ENCODE data around the gene HCFC2. TPM values are rescaled to one million over a fixed set of nuclear protein-coding genes. Genes with fewer than 3 reads are reported as not detected.

HCFC2 gene
- total and polyA plus RNA-seq, 9 of the 15 experiments (the other 6 are each of a cell fraction or from before 2014, with no cell fraction given), result 1.2 to 6.5 (median 3.8) TPM

GRCh38 chr12:104137902-104138796 is 73.8 kb downstream of the HCFC2 start, which contains the start of gene NFYB (continued):
- TF ChIP-seq, protein P1, sequence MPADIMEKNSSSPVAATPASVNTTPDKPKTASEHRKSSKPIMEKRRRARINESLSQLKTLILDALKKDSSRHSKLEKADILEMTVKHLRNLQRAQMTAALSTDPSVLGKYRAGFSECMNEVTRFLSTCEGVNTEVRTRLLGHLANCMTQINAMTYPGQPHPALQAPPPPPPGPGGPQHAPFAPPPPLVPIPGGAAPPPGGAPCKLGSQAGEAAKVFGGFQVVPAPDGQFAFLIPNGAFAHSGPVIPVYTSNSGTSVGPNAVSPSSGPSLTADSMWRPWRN (IDR thresholded peaks at IDR 0.05; ENCODE audit: low read depth), result no peak
- no peak for TF ChIP-seq ETS2 (tag; IDR thresholded peaks at IDR 0.05; ENCODE audit: borderline replicate concordance, poor library complexity, severe bottlenecking)
- no peak for TF ChIP-seq TCFL5 (CRISPR knock-in tag; conservative IDR thresholded peaks at IDR 0.05)
- TF ChIP-seq ZBTB12 (CRISPR knock-in tag; IDR thresholded peaks at IDR 0.05), result no peak
- TF ChIP-seq ZFPM2 (CRISPR knock-in tag; IDR thresholded peaks at IDR 0.05), result no peak
- no peak for TF ChIP-seq ZNF76 (CRISPR knock-in tag; IDR thresholded peaks at IDR 0.05; ENCODE audit: borderline replicate concordance)
- TF ChIP-seq SMC3 (conservative IDR thresholded peaks at IDR 0.05; ENCODE audit: insufficient read depth, low read depth, low read length), result no peak
- no peak for TF ChIP-seq POLR3G (IDR thresholded peaks at IDR 0.05; ENCODE audit: extremely low read depth, insufficient read length, insufficient replicate concordance)
- no peak for TF ChIP-seq CBFB (CRISPR knock-in tag; IDR thresholded peaks at IDR 0.05)
- TF ChIP-seq, protein P2, sequence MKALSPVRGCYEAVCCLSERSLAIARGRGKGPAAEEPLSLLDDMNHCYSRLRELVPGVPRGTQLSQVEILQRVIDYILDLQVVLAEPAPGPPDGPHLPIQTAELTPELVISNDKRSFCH (CRISPR knock-in tag; IDR thresholded peaks at IDR 0.05), result no peak
- TF ChIP-seq, protein P2 (tag; IDR thresholded peaks at IDR 0.05), result 0 out of 2 replicates have a peak, but pooled peaks have one; percentile 24
- TF ChIP-seq NFIX (CRISPR knock-in tag; IDR thresholded peaks at IDR 0.05; ENCODE audit: low read depth), result no peak
- TF ChIP-seq, protein P3, sequence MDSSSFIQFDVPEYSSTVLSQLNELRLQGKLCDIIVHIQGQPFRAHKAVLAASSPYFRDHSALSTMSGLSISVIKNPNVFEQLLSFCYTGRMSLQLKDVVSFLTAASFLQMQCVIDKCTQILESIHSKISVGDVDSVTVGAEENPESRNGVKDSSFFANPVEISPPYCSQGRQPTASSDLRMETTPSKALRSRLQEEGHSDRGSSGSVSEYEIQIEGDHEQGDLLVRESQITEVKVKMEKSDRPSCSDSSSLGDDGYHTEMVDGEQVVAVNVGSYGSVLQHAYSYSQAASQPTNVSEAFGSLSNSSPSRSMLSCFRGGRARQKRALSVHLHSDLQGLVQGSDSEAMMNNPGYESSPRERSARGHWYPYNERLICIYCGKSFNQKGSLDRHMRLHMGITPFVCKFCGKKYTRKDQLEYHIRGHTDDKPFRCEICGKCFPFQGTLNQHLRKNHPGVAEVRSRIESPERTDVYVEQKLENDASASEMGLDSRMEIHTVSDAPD (CRISPR knock-in tag; IDR thresholded peaks at IDR 0.05), result no peak
- TF ChIP-seq RB1 (IDR thresholded peaks at IDR 0.05; ENCODE audit: low read depth), result peak; percentile 27; the same call in 1 of the 2 replicates
- no peak for TF ChIP-seq FOXP1 (CRISPR knock-in tag; IDR thresholded peaks at IDR 0.05)
- TF ChIP-seq ELF1 (tag; IDR thresholded peaks at IDR 0.05), result no peak; the same call in 1 of the 2 replicates
- no peak for TF ChIP-seq PPARD (CRISPR knock-in tag; IDR thresholded peaks at IDR 0.05)
- TF ChIP-seq, protein P4, sequence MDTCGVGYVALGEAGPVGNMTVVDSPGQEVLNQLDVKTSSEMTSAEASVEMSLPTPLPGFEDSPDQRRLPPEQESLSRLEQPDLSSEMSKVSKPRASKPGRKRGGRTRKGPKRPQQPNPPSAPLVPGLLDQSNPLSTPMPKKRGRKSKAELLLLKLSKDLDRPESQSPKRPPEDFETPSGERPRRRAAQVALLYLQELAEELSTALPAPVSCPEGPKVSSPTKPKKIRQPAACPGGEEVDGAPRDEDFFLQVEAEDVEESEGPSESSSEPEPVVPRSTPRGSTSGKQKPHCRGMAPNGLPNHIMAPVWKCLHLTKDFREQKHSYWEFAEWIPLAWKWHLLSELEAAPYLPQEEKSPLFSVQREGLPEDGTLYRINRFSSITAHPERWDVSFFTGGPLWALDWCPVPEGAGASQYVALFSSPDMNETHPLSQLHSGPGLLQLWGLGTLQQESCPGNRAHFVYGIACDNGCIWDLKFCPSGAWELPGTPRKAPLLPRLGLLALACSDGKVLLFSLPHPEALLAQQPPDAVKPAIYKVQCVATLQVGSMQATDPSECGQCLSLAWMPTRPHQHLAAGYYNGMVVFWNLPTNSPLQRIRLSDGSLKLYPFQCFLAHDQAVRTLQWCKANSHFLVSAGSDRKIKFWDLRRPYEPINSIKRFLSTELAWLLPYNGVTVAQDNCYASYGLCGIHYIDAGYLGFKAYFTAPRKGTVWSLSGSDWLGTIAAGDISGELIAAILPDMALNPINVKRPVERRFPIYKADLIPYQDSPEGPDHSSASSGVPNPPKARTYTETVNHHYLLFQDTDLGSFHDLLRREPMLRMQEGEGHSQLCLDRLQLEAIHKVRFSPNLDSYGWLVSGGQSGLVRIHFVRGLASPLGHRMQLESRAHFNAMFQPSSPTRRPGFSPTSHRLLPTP (IDR thresholded peaks at IDR 0.05; ENCODE audit: borderline replicate concordance, extremely low read depth, insufficient read length), result no peak
- TF ChIP-seq RFX1 (IDR thresholded peaks at IDR 0.05), result no peak
- TF ChIP-seq DLX4 (CRISPR knock-in tag; IDR thresholded peaks at IDR 0.05), result no peak
